Measurements from ENCODE around the gene ODAD4.

Gene ODAD4

GRCh38 chr17:41962768-41963434, 32.5 kb downstream of the ODAD4 start:
- TF ChIP-seq, protein P1, sequence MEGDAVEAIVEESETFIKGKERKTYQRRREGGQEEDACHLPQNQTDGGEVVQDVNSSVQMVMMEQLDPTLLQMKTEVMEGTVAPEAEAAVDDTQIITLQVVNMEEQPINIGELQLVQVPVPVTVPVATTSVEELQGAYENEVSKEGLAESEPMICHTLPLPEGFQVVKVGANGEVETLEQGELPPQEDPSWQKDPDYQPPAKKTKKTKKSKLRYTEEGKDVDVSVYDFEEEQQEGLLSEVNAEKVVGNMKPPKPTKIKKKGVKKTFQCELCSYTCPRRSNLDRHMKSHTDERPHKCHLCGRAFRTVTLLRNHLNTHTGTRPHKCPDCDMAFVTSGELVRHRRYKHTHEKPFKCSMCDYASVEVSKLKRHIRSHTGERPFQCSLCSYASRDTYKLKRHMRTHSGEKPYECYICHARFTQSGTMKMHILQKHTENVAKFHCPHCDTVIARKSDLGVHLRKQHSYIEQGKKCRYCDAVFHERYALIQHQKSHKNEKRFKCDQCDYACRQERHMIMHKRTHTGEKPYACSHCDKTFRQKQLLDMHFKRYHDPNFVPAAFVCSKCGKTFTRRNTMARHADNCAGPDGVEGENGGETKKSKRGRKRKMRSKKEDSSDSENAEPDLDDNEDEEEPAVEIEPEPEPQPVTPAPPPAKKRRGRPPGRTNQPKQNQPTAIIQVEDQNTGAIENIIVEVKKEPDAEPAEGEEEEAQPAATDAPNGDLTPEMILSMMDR (IDR thresholded peaks at IDR 0.05; ENCODE audit: low read depth, low read length) = peak; percentile 91
- peak; percentile 87 for DNase-seq
- H3K4me3 ChIP-seq (ENCODE audit: low read depth, low read length) = no peak overlapping the region
- peaks cover 9% of the 10 kb centered on the region for H3K4me1 ChIP-seq
- peaks cover under 1% of the 10 kb centered on the region for H3K36me3 ChIP-seq
- H3K27me3 ChIP-seq = no peaks in the 10 kb centered on the region
- no peaks in the 10 kb centered on the region for H3K9me3 ChIP-seq

DNA sequence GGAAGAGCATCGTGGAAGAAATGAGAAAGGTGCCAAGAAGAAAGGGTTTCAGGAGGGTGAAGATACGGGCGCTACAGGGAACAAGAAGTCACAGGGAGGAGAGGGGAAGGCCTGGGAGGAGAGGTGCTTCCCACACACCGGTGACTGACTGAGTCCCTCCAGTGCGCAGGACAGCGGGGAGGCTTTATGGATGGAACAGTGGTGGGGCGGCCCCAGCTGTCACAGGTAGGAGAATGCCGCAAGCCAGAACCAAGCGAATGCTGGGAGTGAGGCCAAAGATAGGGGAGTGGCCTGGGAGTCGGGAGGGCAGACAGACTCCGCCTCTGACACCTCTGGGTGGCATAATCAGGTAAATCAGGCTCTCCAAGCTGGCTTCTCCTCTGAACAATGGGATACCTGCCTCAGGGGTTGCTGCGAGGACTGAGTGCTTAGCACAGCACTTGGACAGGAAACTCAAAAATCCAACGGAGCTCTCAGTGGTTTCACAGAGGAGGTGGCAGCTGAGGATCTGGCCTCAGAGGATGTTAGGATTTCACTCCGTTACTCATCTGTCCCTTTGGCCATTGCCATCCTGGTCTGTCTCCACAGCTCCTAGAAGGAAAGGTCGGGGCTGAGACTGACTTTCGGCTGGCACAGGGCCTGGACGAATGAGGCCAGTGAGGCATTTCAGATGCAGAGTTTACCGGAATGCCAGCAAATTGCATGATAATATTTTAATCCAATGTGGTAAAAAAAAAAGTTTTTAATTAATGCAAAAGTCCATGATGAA, 35.5 kb downstream of the ODAD4 start:
- H3K36me3 ChIP-seq = peaks cover 17% of the 10 kb centered on the region
- TF ChIP-seq, protein P1 (IDR thresholded peaks at IDR 0.05; ENCODE audit: low read depth, low read length) = no peak
- peak overlapping the region; percentile 84 for H3K4me3 ChIP-seq (ENCODE audit: low read depth, low read length)
- no peaks in the 10 kb centered on the region for H3K27me3 ChIP-seq
- H3K4me1 ChIP-seq = peaks cover 5% of the 10 kb centered on the region
- DNase-seq = no peak
- no peaks in the 10 kb centered on the region for H3K9me3 ChIP-seq

DNA sequence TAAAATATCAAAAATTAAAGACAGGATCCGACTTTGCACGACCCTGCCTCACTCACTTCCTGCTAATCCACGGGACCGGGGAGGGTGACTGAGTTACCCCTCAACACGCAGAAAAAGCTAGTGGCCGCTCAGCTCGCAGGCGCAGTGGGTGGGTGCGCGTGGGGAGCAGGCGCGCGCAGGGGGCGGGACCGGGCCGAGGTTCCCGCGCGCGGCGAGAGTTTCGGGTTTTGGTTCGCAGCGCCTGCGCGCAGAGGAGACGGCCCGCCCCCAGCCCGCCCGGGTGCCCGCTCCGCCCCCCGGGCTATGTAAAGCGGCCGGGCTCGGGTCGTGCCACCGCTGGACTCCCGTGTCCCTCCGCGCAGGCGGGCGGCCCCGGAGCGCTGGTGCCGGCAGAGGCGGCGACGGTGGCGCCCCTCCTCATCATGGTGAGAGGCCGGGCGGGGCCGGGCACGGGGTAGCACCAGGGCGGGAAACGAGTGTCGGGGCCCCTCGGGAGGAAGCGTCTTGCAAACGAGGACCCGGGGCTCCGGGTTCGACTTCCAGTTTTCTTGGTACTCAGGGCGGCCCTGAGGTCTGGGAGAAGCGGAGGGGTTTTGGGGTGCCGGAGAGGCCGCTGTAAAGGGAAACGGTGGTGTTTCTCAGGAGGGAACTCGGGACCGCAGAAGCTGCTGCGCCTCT, 36.2 kb downstream of the ODAD4 start, which contains the start of gene CNP:
CNP (plus strand) TSS at position 333 of the 678 bp plus-strand sequence; CDS start at position 423, 90 bp downstream.
- H3K9me3 ChIP-seq = no peaks in the 10 kb centered on the region
- peak within 1 kb of the TSS; percentile 84 for H3K4me3 ChIP-seq (ENCODE audit: low read depth, low read length)
- peaks cover 21% of the 10 kb centered on the region for H3K36me3 ChIP-seq
- peaks cover 5% of the 10 kb centered on the region for H3K4me1 ChIP-seq
- TF ChIP-seq, protein P1 (IDR thresholded peaks at IDR 0.05; ENCODE audit: low read depth, low read length) = no peak
- no peaks in the 10 kb centered on the region for H3K27me3 ChIP-seq
- peak; percentile 91 for DNase-seq

DNA sequence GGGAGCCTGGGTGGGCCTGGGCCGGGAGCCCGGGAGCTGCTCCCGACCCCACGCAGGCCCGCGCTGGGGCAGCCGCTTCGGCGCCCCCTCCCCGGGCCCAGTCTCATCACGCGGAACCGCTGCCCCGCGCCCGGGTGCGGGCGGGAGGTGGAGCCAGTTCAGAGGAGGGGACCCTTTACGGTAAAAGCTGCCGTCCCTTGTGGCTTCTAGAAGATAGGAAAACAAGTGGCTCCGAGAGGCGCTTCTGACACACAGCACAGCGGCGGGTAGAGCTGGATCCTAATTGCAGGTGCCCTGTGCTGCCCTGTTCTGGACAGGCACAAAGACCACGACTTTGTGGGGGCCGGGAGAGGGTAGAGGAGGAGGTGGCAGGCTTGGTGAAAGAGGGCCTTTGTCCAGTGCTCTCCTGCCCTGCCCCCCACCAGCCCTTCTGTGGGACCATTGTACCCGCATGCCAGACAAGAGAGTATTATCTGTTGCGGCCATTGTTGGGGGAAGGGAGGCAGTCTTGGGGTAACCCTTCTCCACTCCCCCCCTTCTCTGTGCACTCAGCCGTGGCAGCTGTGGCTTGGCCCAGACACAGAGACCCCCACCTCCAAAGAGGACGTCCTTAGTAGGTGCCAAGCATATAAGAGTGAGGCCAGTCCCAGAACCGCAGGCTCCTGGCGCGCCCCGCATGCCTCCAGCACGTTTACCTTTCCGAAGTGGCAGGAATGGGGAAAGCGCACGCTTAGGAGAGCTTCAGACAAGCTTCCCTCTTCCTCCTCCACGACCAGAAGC, 36.9 kb downstream of the ODAD4 start:
- TF ChIP-seq, protein P1 (IDR thresholded peaks at IDR 0.05; ENCODE audit: low read depth, low read length) = no peak
- Histone ChIP-seq H3K36me3 (peaks cover 27% of the 10 kb centered on the region), H3K4me1 (peaks cover 5% of the 10 kb centered on the region), H3K4me3 (ENCODE audit: low read depth, low read length) (peak overlapping the region; percentile 84), H3K27me3 (no peaks in the 10 kb centered on the region), H3K9me3 (no peaks in the 10 kb centered on the region)
- DNase-seq = no peak

- Histone ChIP-seq H3K9me3 (no peaks in the 10 kb centered on the region), H3K27me3 (no peaks in the 10 kb centered on the region), H3K4me1 (peaks cover 11% of the 10 kb centered on the region), H3K4me3 (ENCODE audit: low read depth, low read length) (no peak overlapping the region), H3K36me3 (peaks cover 30% of the 10 kb centered on the region)
- DNase-seq = no peak
- TF ChIP-seq, protein P1 (IDR thresholded peaks at IDR 0.05; ENCODE audit: low read depth, low read length) = no peak
Observed at GRCh38 chr17:41967921-41968578, 37.6 kb downstream of the ODAD4 start.

All from BE2C (cell line).